HepG2 (cell line): Measurements from ENCODE around the gene SLC17A8. TPM values are rescaled to one million over a fixed set of nuclear protein-coding genes. Genes with fewer than 3 reads are reported as not detected.

Experiments
- GMEB2 ChIP-seq: IDR thresholded peaks from 2 replicates; pipeline ENCODE4 v1.6.1; 2016; ENCODE audit warnings: missing biosample characterization, missing genetic modification reagents, low read depth
- HNRNPH1 ChIP-seq: fragments of 200-400 bp; formaldehyde crosslinking; optimal IDR thresholded peaks from 2 replicates; pipeline ENCODE3; 2017; ENCODE audit warnings: mild to moderate bottlenecking, low read depth, low read length
- HOXD1 ChIP-seq: sonication (generic); formaldehyde crosslinking; IDR thresholded peaks from 2 replicates; pipeline ENCODE4 v1.5.0; 2020; ENCODE audit warnings: missing genetic modification reagents
- MIER3 ChIP-seq: IDR thresholded peaks from 2 replicates; pipeline ENCODE4 v1.6.1; 2016; ENCODE audit warnings: missing compliant biosample characterization, borderline replicate concordance
- NFATC3 ChIP-seq: sonication (generic); formaldehyde crosslinking; IDR thresholded peaks from 2 replicates; pipeline ENCODE4 v1.5.1; 2020; ENCODE audit warnings: mild to moderate bottlenecking, missing genetic modification reagents
- NR2C2 ChIP-seq: sonication (generic); formaldehyde crosslinking; IDR thresholded peaks from 2 replicates; pipeline ENCODE4 v1.4.0; 2020; ENCODE audit warnings: missing genetic modification reagents, mild to moderate bottlenecking, moderate library complexity, borderline replicate concordance
- PLRG1 ChIP-seq: fragments of 450-650 bp; conservative IDR thresholded peaks from 2 replicates; pipeline ENCODE4 v1.6.1; 2016
- RARA ChIP-seq: IDR thresholded peaks from 2 replicates; pipeline ENCODE4 v1.6.1; 2016; ENCODE audit warnings: missing genetic modification reagents, missing compliant biosample characterization
- RCOR2 ChIP-seq: IDR thresholded peaks from 2 replicates; pipeline ENCODE4 v1.6.1; 2016; ENCODE audit warnings: missing biosample characterization, missing genetic modification reagents
- TCF7 ChIP-seq: sonication (generic); IDR thresholded peaks from 2 replicates; pipeline ENCODE4 v1.6.1; 2016; ENCODE audit warnings: antibody characterized with exemption, low read depth
- ZNF101 ChIP-seq: sonication (generic); formaldehyde crosslinking; IDR thresholded peaks from 2 replicates; pipeline ENCODE4 v1.4.0; 2020; ENCODE audit warnings: mild to moderate bottlenecking, low read depth, missing genetic modification reagents, borderline replicate concordance
- ZNF160 ChIP-seq: sonication (generic); formaldehyde crosslinking; IDR thresholded peaks from 2 replicates; pipeline ENCODE4 v1.8.0; 2022; ENCODE audit warnings: mild to moderate bottlenecking, inconsistent platforms, missing genetic modification reagents
- ZNF274 ChIP-seq: sonication (generic); formaldehyde crosslinking; IDR thresholded peaks from 2 replicates; pipeline ENCODE4 v1.5.1; 2020; ENCODE audit warnings: mild to moderate bottlenecking, missing genetic modification reagents
- ZNF317 ChIP-seq: sonication (generic); formaldehyde crosslinking; IDR thresholded peaks from 2 replicates; pipeline ENCODE4 v1.5.0; 2020; ENCODE audit warnings: mild to moderate bottlenecking, missing genetic modification reagents
- ZNF597 ChIP-seq: sonication (generic); formaldehyde crosslinking; IDR thresholded peaks from 2 replicates; pipeline ENCODE4 v1.5.0; 2020; ENCODE audit warnings: missing genetic modification reagents
- ZNF670 ChIP-seq: sonication (generic); formaldehyde crosslinking; IDR thresholded peaks from 2 replicates; pipeline ENCODE4 v1.8.0; 2022; ENCODE audit warnings: mild to moderate bottlenecking, missing genetic modification reagents, borderline replicate concordance
- ZNF790 ChIP-seq: sonication (generic); formaldehyde crosslinking; IDR thresholded peaks from 2 replicates; pipeline ENCODE4 v1.8.0; 2022; ENCODE audit warnings: missing genetic modification reagents, mild to moderate bottlenecking, borderline replicate concordance
- ZNF850 ChIP-seq: sonication (generic); formaldehyde crosslinking; conservative IDR thresholded peaks from 2 replicates; pipeline ENCODE4 v1.9.0; 2021; ENCODE audit warnings: mild to moderate bottlenecking, missing genetic modification reagents
- polyA plus RNA-seq, 8 experiments: library from polyadenylated mRNA; depleted of rRNA in 3 of 8; stranded (reverse) in 7 of 8; unstranded in 1 of 8; fragments of >200 nt; fragmentation: Illumina TruSeq in 4 of 8; extraction: Trizol in 4 of 8; gene quantifications; 2 replicates each; pipeline versions ENCODE4 v1.2.1 to v1.2.3, GENCODE V29; 2011 to 2016; ENCODE audit warnings: low read depth in 4 of 8, missing spikeins in 1 of 8, mixed read lengths in 1 of 8; ENCODE audit not compliant: insufficient read depth in 1 of 8
- total RNA-seq, 5 experiments: library from RNA; depleted of rRNA; stranded (reverse); fragments of >200 nt; fragmentation: Illumina TruSeq; extraction: Trizol; gene quantifications; 2 replicates each; pipeline ENCODE4 v1.2.3, GENCODE V29; 2016; ENCODE audit warnings: low read depth in 1 of 5

SLC17A8 gene
- total and polyA plus RNA-seq, 2 of the 13 experiments (the other 11 are each of a cell fraction or from before 2014, with no cell fraction given) = 0.07 to 0.15 TPM

- TF ChIP-seq PLRG1 = no peak
- TF ChIP-seq GMEB2 = no peak
- TF ChIP-seq ZNF101 (CRISPR knock-in tag) = no peak
- TF ChIP-seq ZNF274 (CRISPR knock-in tag) = no peak
- TF ChIP-seq HOXD1 (CRISPR knock-in tag) = no peak
- TF ChIP-seq MIER3 = peak; percentile 45; the same call in 1 of the 2 replicates
- TF ChIP-seq ZNF850 (CRISPR knock-in tag) = no peak
- no peak for TF ChIP-seq ZNF790 (CRISPR knock-in tag)
- no peak for TF ChIP-seq ZNF597 (CRISPR knock-in tag)
- no peak for TF ChIP-seq NR2C2 (CRISPR knock-in tag)
- TF ChIP-seq NFATC3 (CRISPR knock-in tag) = no peak
- no peak for TF ChIP-seq HNRNPH1
- TF ChIP-seq RCOR2 (CRISPR knock-in tag) = peak; percentile 77
- no peak for TF ChIP-seq ZNF670 (CRISPR knock-in tag)
- peak; percentile 97 for TF ChIP-seq RARA (CRISPR knock-in tag)
- TF ChIP-seq TCF7 = peak; percentile 58; the same call in 1 of the 2 replicates
- TF ChIP-seq ZNF317 (CRISPR knock-in tag) = no peak
- no peak for TF ChIP-seq ZNF160 (CRISPR knock-in tag)
- TF ChIP-seq, all 625 proteins: peak for 87
Measured at GRCh38 chr12:100464529-100464928, 107.7 kb downstream of the SLC17A8 start (continued).
